NB4 (cell line): Measurements from ENCODE around the gene PNKP.
A peak's percentile ranks its signal among the peaks of the same experiment; 100 is the strongest.

Experiments used
- DNase-seq: peaks from one replicate; pipeline ENCODE4 v3.0.0; 2010; ENCODE audit warnings: low read depth
- H3K4me3 ChIP-seq: one replicate; pipeline ENCODE4 v1.5.1; 2011; ENCODE audit warnings: mild to moderate bottlenecking, low read depth, low read length, moderate library complexity
- CTCF ChIP-seq: IDR thresholded peaks from one replicate; pipeline ENCODE4 v1.5.1; 2012; ENCODE audit warnings: low read depth, low read length
- MAX ChIP-seq: IDR thresholded peaks from 2 replicates; pipeline ENCODE4 v1.6.1; 2011; ENCODE audit warnings: low read depth, low read length
- MYC ChIP-seq: IDR thresholded peaks from 2 replicates; pipeline ENCODE4 v1.6.1; 2011; ENCODE audit warnings: low read depth, low read length
- POLR2A ChIP-seq: IDR thresholded peaks from 2 replicates; pipeline ENCODE4 v1.6.1; 2011; ENCODE audit warnings: mild to moderate bottlenecking; ENCODE audit not compliant: insufficient read length; ENCODE audit errors: extremely low read depth

PNKP gene

GRCh38 chr19:49847731-49848696 is 19.4 kb downstream of the PNKP start:
- TF ChIP-seq MYC (no peak), MAX (peak; percentile 89)
- peak; percentile 88 for DNase-seq
- H3K4me3 ChIP-seq: no peak overlapping the region

GRCh38 chr19:49846408-49846807 is 21.0 kb downstream of the PNKP start:
- TF ChIP-seq POLR2A: no peak
- no peak for TF ChIP-seq MAX
- H3K4me3 ChIP-seq: no peak overlapping the region
- no peak for DNase-seq

GRCh38 chr19:49845414-49845813 is 22.0 kb downstream of the PNKP start:
- H3K4me3 ChIP-seq: no peak overlapping the region
- no peak for DNase-seq
- TF ChIP-seq MAX: no peak
- no peak for TF ChIP-seq POLR2A
- TF ChIP-seq CTCF: no peak
- no peak for TF ChIP-seq MYC

GRCh38 chr19:49844138-49845095 is 23.0 kb downstream of the PNKP start:
- no peak overlapping the region for H3K4me3 ChIP-seq
- peak; percentile 76 for TF ChIP-seq MYC
- no peak for TF ChIP-seq POLR2A
- no peak for TF ChIP-seq CTCF
- 0 out of 2 replicates have a peak, but pooled peaks have one; percentile 53 for TF ChIP-seq MAX
- DNase-seq: peak; percentile 94

GRCh38 chr19:49843265-49843664 is 24.1 kb downstream of the PNKP start:
- TF ChIP-seq MAX (no peak), POLR2A (no peak), MYC (no peak), CTCF (no peak)
- no peak overlapping the region for H3K4me3 ChIP-seq
- peak; percentile 83 for DNase-seq

GRCh38 chr19:49840736-49841249 is 26.6 kb downstream of the PNKP start:
- no peak for DNase-seq
- H3K4me3 ChIP-seq: no peak overlapping the region

More at GRCh38 chr19:49840736-49841249, 26.6 kb downstream of the PNKP start:
- TF ChIP-seq MAX: no peak
- no peak for TF ChIP-seq CTCF
- TF ChIP-seq MYC: no peak
- no peak for TF ChIP-seq POLR2A
